K562 (cell line): ENCODE data around the gene DIAPH3.

Experiments used
- FOXK2 ChIP-seq, 2 experiments: fragments of 450-650 bp; IDR thresholded peaks in 1 of 2; conservative IDR thresholded peaks in 1 of 2; 2 replicates each; pipeline ENCODE4 v1.6.1; 2016; ENCODE audit warnings: low read depth in 2 of 2, mild to moderate bottlenecking in 1 of 2
- KDM1A ChIP-seq, 2 experiments: fragments of 450-650 bp; IDR thresholded peaks; 2 replicates each; pipeline ENCODE4 v1.6.1; 2016; ENCODE audit warnings: mild to moderate bottlenecking in 2 of 2
- MXD1 ChIP-seq: fragments of 250-450 bp; sonication (Bioruptor Pico); IDR thresholded peaks from 2 replicates; pipeline ENCODE4 v1.8.0; 2021; ENCODE audit warnings: borderline replicate concordance, mild to moderate bottlenecking, moderate library complexity; ENCODE audit not compliant: poor library complexity, severe bottlenecking
- PTTG1 ChIP-seq: fragments of 450-650 bp; IDR thresholded peaks from 2 replicates; pipeline ENCODE4 v1.6.1; 2016; ENCODE audit warnings: low read depth, mild to moderate bottlenecking, missing genetic modification characterization, missing compliant biosample characterization
- RNF2 ChIP-seq: sonication (generic); IDR thresholded peaks from 2 replicates; pipeline ENCODE4 v1.6.1; 2016

GRCh38 chr13:59766236-59766635 is 397.5 kb downstream of the DIAPH3 start:
- TF ChIP-seq MXD1 (CRISPR knock-in tag) (no peak), RNF2 (no peak), PTTG1 (no peak), FOXK2 (conservative IDR thresholded peaks at IDR 0.05 in 1 of 2, IDR thresholded peaks at IDR 0.05 in 1 of 2; ENCODE audit: low read depth in 2 of 2) (no peak), KDM1A (IDR thresholded peaks at IDR 0.05) (no peak)
